K562 (cell line): ENCODE results near the gene TMEM129. TPM values are rescaled to one million over a fixed set of nuclear protein-coding genes. Genes with fewer than 3 reads are reported as not detected.

Experiments
- GABPA ChIP-seq: fragments of 200-800 bp; sonication (Bioruptor generic); conservative IDR thresholded peaks from 2 replicates; pipeline ENCODE4 v1.6.1; 2016; ENCODE audit warnings: low read depth, missing genetic modification characterization, missing compliant biosample characterization
- HMBOX1 ChIP-seq: sonication (generic); IDR thresholded peaks from 2 replicates; pipeline ENCODE4 v1.6.1; 2016
- HNRNPH1 ChIP-seq: fragments of 200-400 bp; formaldehyde crosslinking; optimal IDR thresholded peaks from 2 replicates; pipeline ENCODE3; 2017; ENCODE audit warnings: low read depth, mild to moderate bottlenecking, low read length, moderate library complexity
- TAF7 ChIP-seq: fragments of 450-650 bp; IDR thresholded peaks from 2 replicates; pipeline ENCODE4 v1.6.1; 2016; ENCODE audit warnings: missing genetic modification characterization, missing compliant biosample characterization
- ZNF124 ChIP-seq: sonication (generic); formaldehyde crosslinking; IDR thresholded peaks from 2 replicates; pipeline ENCODE4 v1.8.1; 2022; ENCODE audit warnings: missing genetic modification reagents
- ZNF518B ChIP-seq: fragments of 250-450 bp; sonication (Bioruptor Pico); IDR thresholded peaks from 2 replicates; pipeline ENCODE4 v1.5.0; 2021; ENCODE audit warnings: mild to moderate bottlenecking, moderate library complexity
- polyA plus RNA-seq, 8 experiments: library from polyadenylated mRNA; depleted of rRNA in 4 of 8; stranded (reverse) in 5 of 8; unstranded in 3 of 8; fragments of >200 nt; fragmentation: Nextera tagmentation in 2 of 8; fragmentation: Illumina TruSeq in 1 of 8; extraction: Ambion mirVana in 2 of 8; extraction: Trizol in 1 of 8; gene quantifications; 2 replicates each; pipeline versions ENCODE4 v1.2.1 to v1.2.3, GENCODE V29; 2011 to 2014; ENCODE audit warnings: inconsistent platforms in 1 of 8, missing spikeins in 1 of 8
- total RNA-seq, 7 experiments: library from RNA; depleted of rRNA in 6 of 7; stranded (reverse); fragments of >200 nt in 6 of 7; fragmentation: Illumina TruSeq in 2 of 7; extraction: Trizol in 2 of 7; gene quantifications; 2 replicates each; pipeline versions ENCODE4 v1.2.1 to v1.2.3, GENCODE V29; 2011 to 2021; ENCODE audit warnings: low replicate concordance in 1 of 7

TMEM129 gene
- total and polyA plus RNA-seq, 9 of the 15 experiments (the other 6 are each of a cell fraction or from before 2014, with no cell fraction given), result 0.34 to 47.2 (median 18.8) TPM

- TF ChIP-seq ZNF518B (CRISPR knock-in tag) (no peak), TAF7 (peak; percentile 80), ZNF124 (CRISPR knock-in tag) (no peak), HMBOX1 (no peak), GABPA (tag) (peak; percentile 62; the same call in 1 of the 2 replicates), HNRNPH1 (no peak)
- TF ChIP-seq, all 486 proteins: peak for 41
These were observed 7.9 kb downstream of the TMEM129 start (continued) for GRCh38 chr4:1713003-1713851.
